GM23338 (cell line): ENCODE results near the gene SLBP. TPM values are rescaled to one million over a fixed set of nuclear protein-coding genes. Genes with fewer than 3 reads are reported as not detected.

ENCODE experiments used
- ATAC-seq: fragments of 200-7000 bp; cut with Tn5 transposase; 3 replicates; pipeline ENCODE4 v1.9.1; 2020
- DNase-seq: peaks from one replicate; pipeline ENCODE4 v3.0.0-alpha.2; 2015; ENCODE audit warnings: low spot score
- H2AFZ ChIP-seq: fragments of 200-600 bp; sonication (generic); 2 replicates; pipeline ENCODE4 v1.8.0; 2016; ENCODE audit warnings: antibody characterized with exemption, mild to moderate bottlenecking, moderate library complexity
- H3F3A ChIP-seq: fragments of 200-600 bp; sonication (generic); replicated peaks from 2 replicates; pipeline ENCODE4 v1.8.0; 2017; ENCODE audit warnings: antibody characterized with exemption, mixed run types, low read depth
- H3K27ac ChIP-seq: fragments of 200-600 bp; sonication (generic); 2 replicates; pipeline ENCODE4 v1.6.1; 2016; ENCODE audit warnings: low read depth
- H3K27me3 ChIP-seq: fragments of 200-600 bp; sonication (generic); 2 replicates; pipeline ENCODE4 v1.8.0; 2016; ENCODE audit warnings: mild to moderate bottlenecking, mixed run types, moderate library complexity; ENCODE audit not compliant: insufficient read depth
- H3K36me3 ChIP-seq: fragments of 200-600 bp; sonication (generic); 2 replicates; pipeline ENCODE4 v1.8.0; 2016; ENCODE audit warnings: mild to moderate bottlenecking; ENCODE audit not compliant: insufficient read depth
- H3K4me1 ChIP-seq: fragments of 200-600 bp; sonication (generic); 2 replicates; pipeline ENCODE4 v1.8.0; 2016; ENCODE audit warnings: mild to moderate bottlenecking, moderate library complexity; ENCODE audit not compliant: insufficient read depth
- H3K4me2 ChIP-seq: fragments of 200-600 bp; sonication (generic); 2 replicates; pipeline ENCODE4 v1.7.1; 2017; ENCODE audit warnings: mixed run types
- H3K4me3 ChIP-seq: fragments of 200-600 bp; sonication (generic); 2 replicates; pipeline ENCODE4 v1.6.1; 2016; ENCODE audit warnings: mixed run types
- H3K79me2 ChIP-seq: fragments of 200-600 bp; sonication (generic); replicated peaks from 2 replicates; pipeline ENCODE4 v1.8.0; 2017; ENCODE audit warnings: mild to moderate bottlenecking; ENCODE audit not compliant: insufficient read depth
- H3K9me2 ChIP-seq: fragments of 200-600 bp; sonication (generic); 2 replicates; pipeline ENCODE4 v1.8.0; 2017; ENCODE audit not compliant: insufficient read depth
- H4K20me1 ChIP-seq: fragments of 200-600 bp; sonication (generic); replicated peaks from 2 replicates; pipeline ENCODE4 v1.8.0; 2017; ENCODE audit warnings: mild to moderate bottlenecking; ENCODE audit not compliant: insufficient read depth
- H3K27ac Mint-ChIP-seq: 2 replicates; pipeline ENCODE4 v1.8.0; 2020; ENCODE audit warnings: inconsistent platforms, mild to moderate bottlenecking, moderate library complexity, mixed read lengths
- H3K27me3 Mint-ChIP-seq: 3 replicates; pipeline ENCODE4 v1.8.0; 2022; ENCODE audit warnings: low read depth, mild to moderate bottlenecking, moderate library complexity, mixed read lengths, inconsistent platforms; ENCODE audit not compliant: insufficient read depth, poor library complexity
- H3K36me3 Mint-ChIP-seq: 3 replicates; pipeline ENCODE4 v1.8.0; 2021; ENCODE audit warnings: low read depth, mild to moderate bottlenecking, inconsistent platforms, moderate library complexity, mixed read lengths
- H3K4me1 Mint-ChIP-seq: 3 replicates; pipeline ENCODE4 v1.8.0; 2020; ENCODE audit warnings: mild to moderate bottlenecking, inconsistent platforms, mixed read lengths
- H3K4me3 Mint-ChIP-seq: 3 replicates; pipeline ENCODE4 v1.8.0; 2021; ENCODE audit warnings: moderate library complexity, mild to moderate bottlenecking, inconsistent platforms, mixed read lengths
- H3K9me3 Mint-ChIP-seq: 3 replicates; pipeline ENCODE4 v1.8.0; 2020; ENCODE audit warnings: moderate library complexity, mild to moderate bottlenecking, inconsistent platforms, mixed read lengths
- CREB1 ChIP-seq: fragments of 250-450 bp; sonication (Bioruptor Pico); IDR thresholded peaks from 2 replicates; pipeline ENCODE4 v1.5.0; 2020; ENCODE audit warnings: low read depth, mild to moderate bottlenecking, moderate library complexity
- ETS1 ChIP-seq: IDR thresholded peaks from 2 replicates; pipeline ENCODE4 v1.6.1; 2016; ENCODE audit warnings: antibody characterized with exemption
- EZH2 ChIP-seq: fragments of 200-600 bp; sonication (generic); IDR thresholded peaks from one replicate; pipeline ENCODE4 v1.8.0; 2017; ENCODE audit warnings: antibody characterized with exemption, mild to moderate bottlenecking, low read depth; ENCODE audit not compliant: unreplicated experiment
- POLR2AphosphoS5 ChIP-seq: IDR thresholded peaks from 2 replicates; pipeline ENCODE4 v1.6.1; 2016; ENCODE audit warnings: antibody characterized with exemption, low read depth
- STAT1 ChIP-seq: IDR thresholded peaks from one replicate; pipeline ENCODE4 v1.6.1; 2016; ENCODE audit warnings: antibody characterized with exemption; ENCODE audit not compliant: unreplicated experiment
- polyA plus RNA-seq: library from polyadenylated mRNA; unstranded; fragments of >200 nt; fragmentation: Nextera tagmentation; extraction: Ambion mirVana; gene quantifications from 2 replicates; pipeline ENCODE4 v1.2.1, GENCODE V29; 2016
- total RNA-seq: library from RNA; depleted of rRNA; stranded (reverse); fragments of >200 nt; shearing (Covaris generic); gene quantifications from 2 replicates; pipeline ENCODE4 v1.2.3, GENCODE V29; 2014
- TF ChIP-seq, protein P1 (sequence below): IDR thresholded peaks from one replicate; pipeline ENCODE4 v1.6.1; 2018; ENCODE audit warnings: antibody characterized with exemption; ENCODE audit not compliant: unreplicated experiment
- TF ChIP-seq, protein P2 (sequence below): fragments of 250-450 bp; sonication (Bioruptor Pico); IDR thresholded peaks from 2 replicates; pipeline ENCODE4 v1.5.0; 2020; ENCODE audit warnings: mild to moderate bottlenecking, moderate library complexity

The SLBP gene
- total and polyA plus RNA-seq, 2 experiments from 2014 or later: 54.4 to 58.6 TPM

- TF ChIP-seq, protein P1, sequence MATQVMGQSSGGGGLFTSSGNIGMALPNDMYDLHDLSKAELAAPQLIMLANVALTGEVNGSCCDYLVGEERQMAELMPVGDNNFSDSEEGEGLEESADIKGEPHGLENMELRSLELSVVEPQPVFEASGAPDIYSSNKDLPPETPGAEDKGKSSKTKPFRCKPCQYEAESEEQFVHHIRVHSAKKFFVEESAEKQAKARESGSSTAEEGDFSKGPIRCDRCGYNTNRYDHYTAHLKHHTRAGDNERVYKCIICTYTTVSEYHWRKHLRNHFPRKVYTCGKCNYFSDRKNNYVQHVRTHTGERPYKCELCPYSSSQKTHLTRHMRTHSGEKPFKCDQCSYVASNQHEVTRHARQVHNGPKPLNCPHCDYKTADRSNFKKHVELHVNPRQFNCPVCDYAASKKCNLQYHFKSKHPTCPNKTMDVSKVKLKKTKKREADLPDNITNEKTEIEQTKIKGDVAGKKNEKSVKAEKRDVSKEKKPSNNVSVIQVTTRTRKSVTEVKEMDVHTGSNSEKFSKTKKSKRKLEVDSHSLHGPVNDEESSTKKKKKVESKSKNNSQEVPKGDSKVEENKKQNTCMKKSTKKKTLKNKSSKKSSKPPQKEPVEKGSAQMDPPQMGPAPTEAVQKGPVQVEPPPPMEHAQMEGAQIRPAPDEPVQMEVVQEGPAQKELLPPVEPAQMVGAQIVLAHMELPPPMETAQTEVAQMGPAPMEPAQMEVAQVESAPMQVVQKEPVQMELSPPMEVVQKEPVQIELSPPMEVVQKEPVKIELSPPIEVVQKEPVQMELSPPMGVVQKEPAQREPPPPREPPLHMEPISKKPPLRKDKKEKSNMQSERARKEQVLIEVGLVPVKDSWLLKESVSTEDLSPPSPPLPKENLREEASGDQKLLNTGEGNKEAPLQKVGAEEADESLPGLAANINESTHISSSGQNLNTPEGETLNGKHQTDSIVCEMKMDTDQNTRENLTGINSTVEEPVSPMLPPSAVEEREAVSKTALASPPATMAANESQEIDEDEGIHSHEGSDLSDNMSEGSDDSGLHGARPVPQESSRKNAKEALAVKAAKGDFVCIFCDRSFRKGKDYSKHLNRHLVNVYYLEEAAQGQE: no peak
Observed at GRCh38 chr4:1732911-1733310, 20.8 kb upstream of the SLBP start (continued).

- H3K27me3 Mint-ChIP-seq: peaks cover 12% of the 10 kb centered on the region
- H3K27ac Mint-ChIP-seq: no peak overlapping the region
- ATAC-seq (no peak), DNase-seq (no peak)
- H3K4me1 ChIP-seq: no peaks in the 10 kb centered on the region
- H3K79me2 ChIP-seq: peaks cover 52% of the 10 kb centered on the region
- no peaks in the 10 kb centered on the region for H3K9me2 ChIP-seq
- peaks cover 30% of the 10 kb centered on the region for H4K20me1 ChIP-seq
- peaks cover 17% of the 10 kb centered on the region for H3F3A ChIP-seq
- peaks cover 97% of the 10 kb centered on the region for H3K36me3 Mint-ChIP-seq
- peaks cover 2% of the 10 kb centered on the region; the same call in 1 of the 3 replicates for H3K9me3 Mint-ChIP-seq
- TF ChIP-seq ETS1 (no peak), POLR2AphosphoS5 (no peak), CREB1 (CRISPR knock-in tag) (no peak)
- H3K36me3 ChIP-seq: peaks cover 81% of the 10 kb centered on the region
- H3K4me1 Mint-ChIP-seq: peaks cover 4% of the 10 kb centered on the region
- no peak overlapping the region for H3K4me3 Mint-ChIP-seq
- no peaks in the 10 kb centered on the region for H3K27me3 ChIP-seq
- no peak overlapping the region for H2AFZ ChIP-seq
- H3K27ac ChIP-seq: no peak overlapping the region
- H3K4me2 ChIP-seq: no peak overlapping the region
- H3K4me3 ChIP-seq: no peak overlapping the region
Observed at GRCh38 chr4:1731180-1731579, 19.1 kb upstream of the SLBP start.

- peaks cover 52% of the 10 kb centered on the region for H3K79me2 ChIP-seq
- H3K36me3 ChIP-seq: peaks cover 78% of the 10 kb centered on the region
- peaks cover 30% of the 10 kb centered on the region for H4K20me1 ChIP-seq
- H3K4me3 Mint-ChIP-seq: no peak overlapping the region
- no peak overlapping the region for H3K4me3 ChIP-seq
- peaks cover 18% of the 10 kb centered on the region for H3F3A ChIP-seq
- peaks cover under 1% of the 10 kb centered on the region; the same call in 1 of the 3 replicates for H3K9me3 Mint-ChIP-seq
- DNase-seq (no peak), ATAC-seq (no peak)
- peaks cover 96% of the 10 kb centered on the region for H3K36me3 Mint-ChIP-seq
- H3K9me2 ChIP-seq: no peaks in the 10 kb centered on the region
- H3K4me1 Mint-ChIP-seq: peaks cover 4% of the 10 kb centered on the region
- H3K4me2 ChIP-seq: no peak overlapping the region
- no peaks in the 10 kb centered on the region for H3K27me3 ChIP-seq
- H3K27ac Mint-ChIP-seq: no peak overlapping the region
- H3K27ac ChIP-seq: no peak overlapping the region
- H2AFZ ChIP-seq: no peak overlapping the region
- no peaks in the 10 kb centered on the region for H3K4me1 ChIP-seq
- peaks cover 11% of the 10 kb centered on the region for H3K27me3 Mint-ChIP-seq
- TF ChIP-seq POLR2AphosphoS5: no peak
- no peak for TF ChIP-seq EZH2
- TF ChIP-seq, protein P2, sequence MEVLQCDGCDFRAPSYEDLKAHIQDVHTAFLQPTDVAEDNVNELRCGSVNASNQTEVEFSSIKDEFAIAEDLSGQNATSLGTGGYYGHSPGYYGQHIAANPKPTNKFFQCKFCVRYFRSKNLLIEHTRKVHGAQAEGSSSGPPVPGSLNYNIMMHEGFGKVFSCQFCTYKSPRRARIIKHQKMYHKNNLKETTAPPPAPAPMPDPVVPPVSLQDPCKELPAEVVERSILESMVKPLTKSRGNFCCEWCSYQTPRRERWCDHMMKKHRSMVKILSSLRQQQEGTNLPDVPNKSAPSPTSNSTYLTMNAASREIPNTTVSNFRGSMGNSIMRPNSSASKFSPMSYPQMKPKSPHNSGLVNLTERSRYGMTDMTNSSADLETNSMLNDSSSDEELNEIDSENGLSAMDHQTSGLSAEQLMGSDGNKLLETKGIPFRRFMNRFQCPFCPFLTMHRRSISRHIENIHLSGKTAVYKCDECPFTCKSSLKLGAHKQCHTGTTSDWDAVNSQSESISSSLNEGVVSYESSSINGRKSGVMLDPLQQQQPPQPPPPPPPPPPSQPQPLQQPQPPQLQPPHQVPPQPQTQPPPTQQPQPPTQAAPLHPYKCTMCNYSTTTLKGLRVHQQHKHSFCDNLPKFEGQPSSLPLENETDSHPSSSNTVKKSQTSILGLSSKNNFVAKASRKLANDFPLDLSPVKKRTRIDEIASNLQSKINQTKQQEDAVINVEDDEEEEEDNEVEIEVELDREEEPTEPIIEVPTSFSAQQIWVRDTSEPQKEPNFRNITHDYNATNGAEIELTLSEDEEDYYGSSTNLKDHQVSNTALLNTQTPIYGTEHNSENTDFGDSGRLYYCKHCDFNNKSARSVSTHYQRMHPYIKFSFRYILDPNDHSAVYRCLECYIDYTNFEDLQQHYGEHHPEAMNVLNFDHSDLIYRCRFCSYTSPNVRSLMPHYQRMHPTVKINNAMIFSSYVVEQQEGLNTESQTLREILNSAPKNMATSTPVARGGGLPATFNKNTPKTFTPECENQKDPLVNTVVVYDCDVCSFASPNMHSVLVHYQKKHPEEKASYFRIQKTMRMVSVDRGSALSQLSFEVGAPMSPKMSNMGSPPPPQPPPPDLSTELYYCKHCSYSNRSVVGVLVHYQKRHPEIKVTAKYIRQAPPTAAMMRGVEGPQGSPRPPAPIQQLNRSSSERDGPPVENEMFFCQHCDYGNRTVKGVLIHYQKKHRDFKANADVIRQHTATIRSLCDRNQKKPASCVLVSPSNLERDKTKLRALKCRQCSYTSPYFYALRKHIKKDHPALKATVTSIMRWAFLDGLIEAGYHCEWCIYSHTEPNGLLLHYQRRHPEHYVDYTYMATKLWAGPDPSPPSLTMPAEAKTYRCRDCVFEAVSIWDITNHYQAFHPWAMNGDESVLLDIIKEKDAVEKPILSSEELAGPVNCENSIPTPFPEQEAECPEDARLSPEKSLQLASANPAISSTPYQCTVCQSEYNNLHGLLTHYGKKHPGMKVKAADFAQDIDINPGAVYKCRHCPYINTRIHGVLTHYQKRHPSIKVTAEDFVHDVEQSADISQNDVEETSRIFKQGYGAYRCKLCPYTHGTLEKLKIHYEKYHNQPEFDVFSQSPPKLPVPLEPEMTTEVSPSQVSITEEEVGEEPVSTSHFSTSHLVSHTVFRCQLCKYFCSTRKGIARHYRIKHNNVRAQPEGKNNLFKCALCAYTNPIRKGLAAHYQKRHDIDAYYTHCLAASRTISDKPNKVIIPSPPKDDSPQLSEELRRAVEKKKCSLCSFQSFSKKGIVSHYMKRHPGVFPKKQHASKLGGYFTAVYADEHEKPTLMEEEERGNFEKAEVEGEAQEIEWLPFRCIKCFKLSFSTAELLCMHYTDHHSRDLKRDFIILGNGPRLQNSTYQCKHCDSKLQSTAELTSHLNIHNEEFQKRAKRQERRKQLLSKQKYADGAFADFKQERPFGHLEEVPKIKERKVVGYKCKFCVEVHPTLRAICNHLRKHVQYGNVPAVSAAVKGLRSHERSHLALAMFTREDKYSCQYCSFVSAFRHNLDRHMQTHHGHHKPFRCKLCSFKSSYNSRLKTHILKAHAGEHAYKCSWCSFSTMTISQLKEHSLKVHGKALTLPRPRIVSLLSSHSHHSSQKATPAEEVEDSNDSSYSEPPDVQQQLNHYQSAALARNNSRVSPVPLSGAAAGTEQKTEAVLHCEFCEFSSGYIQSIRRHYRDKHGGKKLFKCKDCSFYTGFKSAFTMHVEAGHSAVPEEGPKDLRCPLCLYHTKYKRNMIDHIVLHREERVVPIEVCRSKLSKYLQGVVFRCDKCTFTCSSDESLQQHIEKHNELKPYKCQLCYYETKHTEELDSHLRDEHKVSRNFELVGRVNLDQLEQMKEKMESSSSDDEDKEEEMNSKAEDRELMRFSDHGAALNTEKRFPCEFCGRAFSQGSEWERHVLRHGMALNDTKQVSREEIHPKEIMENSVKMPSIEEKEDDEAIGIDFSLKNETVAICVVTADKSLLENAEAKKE (CRISPR knock-in tag): no peak
- TF ChIP-seq STAT1: no peak
- TF ChIP-seq CREB1 (CRISPR knock-in tag): no peak
Observed at GRCh38 chr4:1730532-1731135, 18.5 kb upstream of the SLBP start.
